Suprapubic skin (tissue), 4 donors: ENCODE measurements around the gene SNX24. TPM values are rescaled to one million over a fixed set of nuclear protein-coding genes. Genes with fewer than 3 reads are reported as not detected.

Source experiments
- DNase-seq, 2 donors: peaks; one replicate each; pipeline ENCODE4 v3.0.0-alpha.2; 2019; ENCODE audit warnings: low spot score in 2 of 2
- H3K27ac ChIP-seq: fragments of 200-600 bp; sonication (generic); one replicate; pipeline ENCODE4 v1.5.1; 2019
- H3K27me3 ChIP-seq: fragments of 200-600 bp; sonication (generic); one replicate; pipeline ENCODE4 v1.5.1; 2019
- H3K36me3 ChIP-seq: fragments of 200-600 bp; sonication (generic); one replicate; pipeline ENCODE4 v1.5.1; 2019
- H3K4me1 ChIP-seq: fragments of 200-600 bp; sonication (generic); one replicate; pipeline ENCODE4 v1.5.1; 2019
- H3K4me3 ChIP-seq: fragments of 200-600 bp; sonication (generic); one replicate; pipeline ENCODE4 v1.5.1; 2019; ENCODE audit warnings: mild to moderate bottlenecking
- H3K9me3 ChIP-seq: fragments of 200-600 bp; sonication (generic); one replicate; pipeline ENCODE4 v1.5.1; 2019
- CTCF ChIP-seq, 2 donors: fragments of 200-600 bp in 1 of 2; fragments of 450-650 bp in 1 of 2; sonication (generic) in 1 of 2; IDR thresholded peaks; one replicate each; pipeline ENCODE4 v1.5.1; 2016 to 2019; ENCODE audit warnings: antibody characterized with exemption in 2 of 2, mild to moderate bottlenecking in 1 of 2, moderate library complexity in 1 of 2
- EP300 ChIP-seq: sonication (generic); formaldehyde crosslinking; IDR thresholded peaks from one replicate; pipeline ENCODE4 v1.6.1; 2017; ENCODE audit warnings: antibody characterized with exemption
- POLR2A ChIP-seq, 2 donors: fragments of 450-650 bp; IDR thresholded peaks; one replicate each; pipeline ENCODE4 v1.6.1; 2017; ENCODE audit warnings: antibody characterized with exemption in 2 of 2, mild to moderate bottlenecking in 2 of 2, moderate library complexity in 2 of 2
- POLR2AphosphoS5 ChIP-seq, 3 donors: sonication (generic); formaldehyde crosslinking; IDR thresholded peaks; one replicate each; pipeline ENCODE4 v1.6.1; 2017; ENCODE audit warnings: antibody characterized with exemption in 3 of 3
- WGBS: methylation state at CpG from one replicate; pipeline ENCODE4 v1.1.5; 2018; 5-methylcytosine and 5-hydroxymethylcytosine counted together
- total RNA-seq, 4 donors: library from RNA; depleted of rRNA; stranded (reverse); fragments of >200 nt; gene quantifications; one replicate each; pipeline ENCODE4 v1.1.0, GENCODE V29; 2016

The SNX24 gene
- total RNA-seq, 4 donors from 2014 or later: 15.2 to 43.0 (median 25.3) TPM

- Histone ChIP-seq H3K27me3 (no peaks in the 10 kb centered on the region), H3K27ac (no peak overlapping the region), H3K4me3 (no peak overlapping the region), H3K36me3 (no peaks in the 10 kb centered on the region), H3K9me3 (no peaks in the 10 kb centered on the region), H3K4me1 (no peaks in the 10 kb centered on the region)
- 91% methylated on average over 1 of the region's 1 CpG for WGBS
- TF ChIP-seq CTCF (IDR thresholded peaks at IDR 0.05) (no peak), POLR2A (IDR thresholded peaks at IDR 0.05) (no peak), POLR2AphosphoS5 (IDR thresholded peaks at IDR 0.05) (no peak), EP300 (no peak)
- no peak for DNase-seq
Measured at GRCh38 chr5:122929980-122930379, 84.6 kb downstream of the SNX24 start.

GRCh38 chr5:122933956-122934355 lies 88.5 kb downstream of the SNX24 start:
- WGBS: 89% methylated on average over 7 of the region's 7 CpGs
- no peak overlapping the region for H3K27ac ChIP-seq

GRCh38 chr5:122936088-122936487 lies 90.7 kb downstream of the SNX24 start:
- WGBS: 100% methylated on average over 1 of the region's 1 CpG
- Histone ChIP-seq H3K36me3 (no peaks in the 10 kb centered on the region), H3K4me1 (peaks cover 5% of the 10 kb centered on the region), H3K4me3 (no peak overlapping the region), H3K9me3 (no peaks in the 10 kb centered on the region), H3K27me3 (no peaks in the 10 kb centered on the region), H3K27ac (no peak overlapping the region)
- DNase-seq: no peak
- TF ChIP-seq POLR2A (IDR thresholded peaks at IDR 0.05): no peak
- no peak for TF ChIP-seq POLR2AphosphoS5 (IDR thresholded peaks at IDR 0.05)
- no peak for TF ChIP-seq CTCF (IDR thresholded peaks at IDR 0.05)
- no peak for TF ChIP-seq EP300

More at GRCh38 chr5:122933956-122934355, 88.5 kb downstream of the SNX24 start:
- H3K36me3 ChIP-seq: no peaks in the 10 kb centered on the region
- DNase-seq: no peak
- TF ChIP-seq POLR2A (IDR thresholded peaks at IDR 0.05): no peak
- no peak for TF ChIP-seq CTCF (IDR thresholded peaks at IDR 0.05)
- no peak for TF ChIP-seq POLR2AphosphoS5 (IDR thresholded peaks at IDR 0.05)
- no peaks in the 10 kb centered on the region for H3K9me3 ChIP-seq
- H3K4me3 ChIP-seq: no peak overlapping the region
- H3K4me1 ChIP-seq: peaks cover 5% of the 10 kb centered on the region
- no peaks in the 10 kb centered on the region for H3K27me3 ChIP-seq

GRCh38 chr5:122937914-122938313 lies 92.5 kb downstream of the SNX24 start:
- H3K4me3 ChIP-seq: no peak overlapping the region
- H3K4me1 ChIP-seq: peaks cover 5% of the 10 kb centered on the region
- H3K27me3 ChIP-seq: no peaks in the 10 kb centered on the region
- TF ChIP-seq POLR2AphosphoS5 (IDR thresholded peaks at IDR 0.05) (no peak), EP300 (no peak), CTCF (IDR thresholded peaks at IDR 0.05) (no peak), POLR2A (IDR thresholded peaks at IDR 0.05) (no peak)
- WGBS: 37% methylated on average over 4 of the region's 4 CpGs
- no peak overlapping the region for H3K27ac ChIP-seq
- no peak for DNase-seq
- no peaks in the 10 kb centered on the region for H3K36me3 ChIP-seq
- no peaks in the 10 kb centered on the region for H3K9me3 ChIP-seq

- 96% methylated on average over 3 of the region's 3 CpGs for whole genome bisulfite sequencing
- TF ChIP-seq POLR2AphosphoS5 (IDR thresholded peaks at IDR 0.05): no peak
- TF ChIP-seq EP300: no peak
- no peak for TF ChIP-seq POLR2A (IDR thresholded peaks at IDR 0.05)
- TF ChIP-seq CTCF (IDR thresholded peaks at IDR 0.05): no peak
- Histone ChIP-seq H3K27ac (no peak overlapping the region), H3K27me3 (no peaks in the 10 kb centered on the region), H3K4me3 (no peak overlapping the region), H3K9me3 (no peaks in the 10 kb centered on the region), H3K4me1 (peaks cover 5% of the 10 kb centered on the region), H3K36me3 (no peaks in the 10 kb centered on the region)
- DNase-seq: no peak
Measured at GRCh38 chr5:122940890-122941289, 95.5 kb downstream of the SNX24 start.
